HG02938 (cell line): ENCODE measurements around the gene PRM2.
"Not testable (repeated sequence)": the region's sequence is repeated elsewhere in the genome, so short reads cannot be mapped to it uniquely, and the experiment has no call there.

Source experiments
- ATAC-seq: cut with Tn5 transposase; IDR thresholded peaks from one replicate; pipeline ENCODE4 v1.9.1; 2021; ENCODE audit warnings: mild to moderate bottlenecking, moderate library complexity; ENCODE audit not compliant: unreplicated experiment

Gene PRM2

GRCh38 chr16:11307639-11308492 lies 31.6 kb upstream of the PRM2 start:
- no peak for ATAC-seq

GRCh38 chr16:11306997-11307638 lies 30.8 kb upstream of the PRM2 start:
- no peak for ATAC-seq

GRCh38 chr16:11306381-11306780 lies 30.1 kb upstream of the PRM2 start:
- no peak for ATAC-seq

GRCh38 chr16:11303405-11304138 lies 27.3 kb upstream of the PRM2 start:
- ATAC-seq, result no peak

GRCh38 chr16:11302977-11303376 lies 26.7 kb upstream of the PRM2 start:
- ATAC-seq, result no peak

GRCh38 chr16:11301645-11302501 lies 25.6 kb upstream of the PRM2 start:
- ATAC-seq, result no peak

GRCh38 chr16:11300560-11300892 lies 24.2 kb upstream of the PRM2 start:
- ATAC-seq, result no peak

GRCh38 chr16:11299865-11300559 lies 23.7 kb upstream of the PRM2 start:
- ATAC-seq, result no peak

- not testable (repeated sequence) for ATAC-seq
Observed at GRCh38 chr16:11298950-11299547, 22.8 kb upstream of the PRM2 start.

GRCh38 chr16:11298143-11298900 lies 22.0 kb upstream of the PRM2 start:
- peak; percentile 22 for ATAC-seq

GRCh38 chr16:11297492-11298142 lies 21.3 kb upstream of the PRM2 start:
- peak; percentile 53 for ATAC-seq

- peak; percentile 17 for ATAC-seq
Observed at GRCh38 chr16:11296706-11297491, 20.6 kb upstream of the PRM2 start.

GRCh38 chr16:11296351-11296705 lies 20.0 kb upstream of the PRM2 start:
- no peak for ATAC-seq

- ATAC-seq, result no peak
Observed at GRCh38 chr16:11295672-11296071, 19.4 kb upstream of the PRM2 start.

- no peak for ATAC-seq
Observed at GRCh38 chr16:11292076-11292748, 15.9 kb upstream of the PRM2 start.

- ATAC-seq, result no peak
Observed at GRCh38 chr16:11291091-11291703, 14.9 kb upstream of the PRM2 start.
